HepG2 (cell line): ENCODE measurements around the gene PRKRIP1. TPM values are rescaled to one million over a fixed set of nuclear protein-coding genes. Genes with fewer than 3 reads are reported as not detected.

Experiments used
- ATAC-seq: fragments of 200-7000 bp; cut with Tn5 transposase; 3 replicates; pipeline ENCODE4 v1.9.1; 2020; ENCODE audit warnings: mild to moderate bottlenecking, moderate library complexity
- BruUV-seq: library from RNA; stranded (reverse); fragments of 400-500 nt; replicated peaks from 2 replicates; lab custom pipeline; 2021; lab: Mats Ljungman, UMichigan
- CTCF ChIA-PET: fragments of 300-600 bp; formaldehyde crosslinking; extraction: SDS; loops from one replicate; lab custom pipeline; 2021; ENCODE audit warnings: low total read pairs, inconsistent platforms, low intra/inter-chr PET ratio; lab: Yijun Ruan, JAX
- POLR2A ChIA-PET: fragments of 350-600 bp; sonication (Branson Sonifier 250); formaldehyde crosslinking; loops from one replicate; lab custom pipeline; 2020; ENCODE audit warnings: antibody characterized with exemption, inconsistent platforms; lab: Yijun Ruan, JAX
- DNase-seq: peaks from one replicate; pipeline ENCODE4 v3.0.0-alpha.2; 2015; ENCODE audit warnings: low spot score
- FAIRE-seq: peaks from 3 replicates; lab custom pipeline; 2011; peaks lifted over from hg19 to GRCh38; lab: Jason Lieb, UNC
- H2AFZ ChIP-seq: one replicate; pipeline ENCODE4 v1.6.1; 2011; ENCODE audit warnings: low read length, inconsistent platforms
- H3K27ac ChIP-seq: fragments of 300-600 bp; 3 replicates; pipeline ENCODE4 v1.8.0; 2011; ENCODE audit warnings: mixed run types, mild to moderate bottlenecking, mixed read lengths, low read length, inconsistent platforms; ENCODE audit not compliant: insufficient read depth; ENCODE audit errors: extremely low read length
- H3K27me3 ChIP-seq, 2 experiments: fragments of 200-600 bp in 1 of 2; 2 replicates in 1 of 2; 3 replicates in 1 of 2; pipeline versions ENCODE4 v1.6.0 to v1.8.0; 2011; ENCODE audit warnings: low read length in 2 of 2, mild to moderate bottlenecking in 2 of 2, moderate library complexity in 2 of 2, inconsistent platforms in 1 of 2; ENCODE audit not compliant: insufficient read depth in 2 of 2, control insufficient read depth in 1 of 2
- H3K36me3 ChIP-seq, 2 experiments: fragments of 200-600 bp in 1 of 2; replicated peaks in 1 of 2; 2 replicates in 1 of 2; 3 replicates in 1 of 2; pipeline versions ENCODE4 v1.5.1 to v1.8.0; 2011; ENCODE audit warnings: low read length in 2 of 2, inconsistent platforms in 1 of 2; ENCODE audit not compliant: insufficient read depth in 2 of 2, control insufficient read depth in 1 of 2
- H3K4me1 ChIP-seq: 2 replicates; pipeline ENCODE4 v1.5.1; 2012; ENCODE audit warnings: low read length, inconsistent platforms; ENCODE audit not compliant: insufficient read depth
- H3K4me2 ChIP-seq: 2 replicates; pipeline ENCODE4 v1.6.0; 2011; ENCODE audit warnings: low read depth, low read length, inconsistent platforms
- H3K4me3 ChIP-seq, 3 experiments: fragments of 200-600 bp in 1 of 3; sonication (generic), shearing (Covaris generic) in 1 of 3; replicated peaks in 1 of 3; 2 replicates each; pipeline ENCODE4 v1.5.1; 2011 to 2016; ENCODE audit warnings: low read length in 3 of 3, inconsistent platforms in 2 of 3, low read depth in 2 of 3, mild to moderate bottlenecking in 2 of 3, control low read depth in 1 of 3, mixed read lengths in 1 of 3; ENCODE audit not compliant: insufficient read depth in 1 of 3
- H3K79me2 ChIP-seq: one replicate; pipeline ENCODE4 v1.6.1; 2011; ENCODE audit warnings: low read length, inconsistent platforms; ENCODE audit not compliant: insufficient read depth
- H3K9ac ChIP-seq: 2 replicates; pipeline ENCODE4 v1.6.0; 2011; ENCODE audit warnings: mild to moderate bottlenecking, low read depth, low read length, inconsistent platforms; ENCODE audit not compliant: insufficient read depth
- H3K9me3 ChIP-seq: 2 replicates; pipeline ENCODE4 v1.5.1; 2012; ENCODE audit warnings: mild to moderate bottlenecking, low read length
- H4K20me1 ChIP-seq: 2 replicates; pipeline ENCODE4 v1.6.0; 2011; ENCODE audit warnings: inconsistent platforms, mild to moderate bottlenecking, low read length, moderate library complexity; ENCODE audit not compliant: insufficient read depth
- GATAD2A ChIP-seq: IDR thresholded peaks from 2 replicates; pipeline ENCODE4 v1.6.1; 2016
- GTF2F1 ChIP-seq: fragments of 150-350 bp; IDR thresholded peaks from 2 replicates; pipeline ENCODE4 v1.6.1; 2014; ENCODE audit warnings: low read length
- MAFF ChIP-seq: IDR thresholded peaks from 2 replicates; pipeline ENCODE4 v1.6.1; 2011; ENCODE audit warnings: low read depth, low read length, improper control_type of control experiment
- RARA ChIP-seq: IDR thresholded peaks from 2 replicates; pipeline ENCODE4 v1.6.1; 2016; ENCODE audit warnings: missing genetic modification reagents, missing compliant biosample characterization
- XBP1 ChIP-seq: sonication (generic); formaldehyde crosslinking; IDR thresholded peaks from 2 replicates; pipeline ENCODE4 v1.5.0; 2020; ENCODE audit warnings: missing genetic modification reagents
- ZNF121 ChIP-seq: sonication (generic); formaldehyde crosslinking; IDR thresholded peaks from 2 replicates; pipeline ENCODE4 v1.5.0; 2020; ENCODE audit warnings: mild to moderate bottlenecking, missing genetic modification reagents
- ZNF432 ChIP-seq: sonication (generic); formaldehyde crosslinking; IDR thresholded peaks from 2 replicates; pipeline ENCODE4 v1.5.0; 2020; ENCODE audit warnings: missing genetic modification reagents, mild to moderate bottlenecking, borderline replicate concordance
- ZNF839 ChIP-seq: sonication (generic); formaldehyde crosslinking; IDR thresholded peaks from 2 replicates; pipeline ENCODE4 v1.4.0; 2020; ENCODE audit warnings: missing genetic modification reagents, mild to moderate bottlenecking, borderline replicate concordance
- WGBS: methylation state at CpG from one replicate; pipeline ENCODE4 v1.1.6; 2017; ENCODE audit warnings: low lambda C conversion rate; 5-methylcytosine and 5-hydroxymethylcytosine counted together
- in situ Hi-C: cut with HindIII; loops from 2 replicates; pipeline ENCODE4 v1.10.0; 2017; ENCODE audit warnings: low pct_unique_long_range_greater_than_20kb; ENCODE audit not compliant: extremely low pct_ligation_motif_present
- intact Hi-C: fragments of 100-400 bp; cut with micrococcal nuclease; formaldehyde crosslinking; loops from one replicate; pipeline ENCODE4 v1.10.0; 2022; ENCODE audit not compliant: unreplicated experiment
- polyA plus RNA-seq, 8 experiments: library from polyadenylated mRNA; depleted of rRNA in 3 of 8; stranded (reverse) in 7 of 8; unstranded in 1 of 8; fragments of >200 nt; fragmentation: Illumina TruSeq in 4 of 8; extraction: Trizol in 4 of 8; gene quantifications; 2 replicates each; pipeline versions ENCODE4 v1.2.1 to v1.2.3, GENCODE V29; 2011 to 2016; ENCODE audit warnings: low read depth in 4 of 8, missing spikeins in 1 of 8, mixed read lengths in 1 of 8; ENCODE audit not compliant: insufficient read depth in 1 of 8
- total RNA-seq, 5 experiments: library from RNA; depleted of rRNA; stranded (reverse); fragments of >200 nt; fragmentation: Illumina TruSeq; extraction: Trizol; gene quantifications; 2 replicates each; pipeline ENCODE4 v1.2.3, GENCODE V29; 2016; ENCODE audit warnings: low read depth in 1 of 5

The PRKRIP1 gene
- total and polyA plus RNA-seq, 2 of the 13 experiments (the other 11 are each of a cell fraction or from before 2014, with no cell fraction given): 13.2 to 16.8 TPM

DNA sequence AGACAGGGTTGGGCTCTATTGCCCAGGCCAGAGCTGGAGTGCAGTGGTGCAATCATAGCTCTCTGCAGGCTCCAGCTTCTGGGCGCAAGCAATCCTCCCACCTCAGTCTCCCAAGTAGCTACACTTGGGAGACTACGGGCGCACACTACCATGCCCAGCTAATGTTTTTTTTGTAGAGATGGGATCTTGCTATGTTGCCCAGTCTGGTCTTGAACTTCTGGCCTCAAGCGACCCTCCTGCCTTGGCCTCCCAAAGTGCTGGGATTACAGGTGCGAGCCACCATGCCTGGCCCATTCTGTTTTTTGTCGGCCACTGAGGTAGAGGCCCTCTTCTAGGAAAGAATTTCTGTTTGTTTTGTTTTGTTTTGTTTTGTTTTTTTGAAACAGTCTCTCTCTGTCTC is 56.3 kb downstream of the PRKRIP1 start:
- Histone ChIP-seq H3K27ac (no peak overlapping the region), H2AFZ (no peak overlapping the region), H3K9me3 (no peaks in the 10 kb centered on the region), H3K4me1 (peaks cover 16% of the 10 kb centered on the region), H3K4me2 (no peak overlapping the region), H3K27me3 (no peaks in the 10 kb centered on the region), H3K79me2 (no peaks in the 10 kb centered on the region), H3K4me3 (no peak overlapping the region), H4K20me1 (no peaks in the 10 kb centered on the region), H3K36me3 (peaks cover 0 to 3% of the 10 kb centered on the region in 2 experiments; a peak in 3 of 5 replicates), H3K9ac (no peak overlapping the region)
- intact Hi-C loops: no loop called here
- FAIRE-seq (no peak), DNase-seq (no peak), ATAC-seq (no peak)
- in situ Hi-C loops: no loop called here
- ChIA-PET POLR2A (interaction anchor here (0.6 to 1.7 kb wide), 3 partner anchors 11 to 35 kb away, joined by 4 to 5 read pairs (median 4); no protein-coding TSS in a partner anchor), CTCF (no interaction called here)
- BruUV-seq: no TSS peak
- TF ChIP-seq ZNF121: peak; percentile 92
- no peak for TF ChIP-seq XBP1 (CRISPR knock-in tag)
- 98% methylated on average over 6 of the region's 6 CpGs for WGBS

DNA sequence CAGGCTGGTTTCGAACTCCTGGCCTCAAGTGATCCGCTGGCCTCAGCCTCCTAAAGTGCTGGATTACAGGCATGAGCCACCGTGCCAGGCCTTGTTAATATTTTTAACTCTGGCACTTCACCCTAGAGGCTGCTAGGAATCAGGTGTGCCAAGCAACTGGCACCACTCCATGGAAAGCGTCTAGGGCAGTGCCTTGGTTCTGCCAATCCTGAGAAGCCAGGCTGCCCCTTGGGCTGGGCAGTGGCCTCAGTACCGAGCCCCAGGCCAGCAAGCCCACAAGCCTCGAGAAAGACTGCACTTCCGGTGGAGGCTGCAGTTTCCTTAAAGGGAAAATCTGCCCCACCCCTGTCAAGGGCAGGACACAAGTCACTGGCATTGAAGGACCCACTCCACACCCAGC is 57.2 kb downstream of the PRKRIP1 start:
- peaks cover 16% of the 10 kb centered on the region for H3K4me1 ChIP-seq
- no TSS peak for BruUV-seq
- no peaks in the 10 kb centered on the region for H4K20me1 ChIP-seq
- H2AFZ ChIP-seq: no peak overlapping the region
- H3K4me3 ChIP-seq: no peak overlapping the region
- H3K9me3 ChIP-seq: no peaks in the 10 kb centered on the region
- ChIA-PET POLR2A (no interaction called here), CTCF (no interaction called here)
- intact Hi-C loops: no loop called here
- no peaks in the 10 kb centered on the region for H3K27me3 ChIP-seq
- ATAC-seq: no peak
- DNase-seq: no peak
- in situ Hi-C loops: no loop called here
- no peak overlapping the region for H3K9ac ChIP-seq
- H3K4me2 ChIP-seq: no peak overlapping the region
- H3K27ac ChIP-seq: no peak overlapping the region
- 96% methylated on average over 4 of the region's 7 CpGs for WGBS
- FAIRE-seq: no peak
- TF ChIP-seq RARA (CRISPR knock-in tag) (no peak), GATAD2A (CRISPR knock-in tag) (no peak), ZNF432 (no peak), MAFF (no peak), ZNF839 (no peak), GTF2F1 (no peak)
- peaks cover 3 to 4% of the 10 kb centered on the region in 2 experiments; a peak in 3 of 5 replicates for H3K36me3 ChIP-seq
- H3K79me2 ChIP-seq: no peaks in the 10 kb centered on the region
